Measurements from ENCODE around the gene BIN1. TPM values are rescaled to one million over a fixed set of nuclear protein-coding genes. Genes with fewer than 3 reads are reported as not detected.

The BIN1 gene
- total RNA-seq, 2 donors from 2014 or later, result 24.9 to 30.1 TPM

DNA sequence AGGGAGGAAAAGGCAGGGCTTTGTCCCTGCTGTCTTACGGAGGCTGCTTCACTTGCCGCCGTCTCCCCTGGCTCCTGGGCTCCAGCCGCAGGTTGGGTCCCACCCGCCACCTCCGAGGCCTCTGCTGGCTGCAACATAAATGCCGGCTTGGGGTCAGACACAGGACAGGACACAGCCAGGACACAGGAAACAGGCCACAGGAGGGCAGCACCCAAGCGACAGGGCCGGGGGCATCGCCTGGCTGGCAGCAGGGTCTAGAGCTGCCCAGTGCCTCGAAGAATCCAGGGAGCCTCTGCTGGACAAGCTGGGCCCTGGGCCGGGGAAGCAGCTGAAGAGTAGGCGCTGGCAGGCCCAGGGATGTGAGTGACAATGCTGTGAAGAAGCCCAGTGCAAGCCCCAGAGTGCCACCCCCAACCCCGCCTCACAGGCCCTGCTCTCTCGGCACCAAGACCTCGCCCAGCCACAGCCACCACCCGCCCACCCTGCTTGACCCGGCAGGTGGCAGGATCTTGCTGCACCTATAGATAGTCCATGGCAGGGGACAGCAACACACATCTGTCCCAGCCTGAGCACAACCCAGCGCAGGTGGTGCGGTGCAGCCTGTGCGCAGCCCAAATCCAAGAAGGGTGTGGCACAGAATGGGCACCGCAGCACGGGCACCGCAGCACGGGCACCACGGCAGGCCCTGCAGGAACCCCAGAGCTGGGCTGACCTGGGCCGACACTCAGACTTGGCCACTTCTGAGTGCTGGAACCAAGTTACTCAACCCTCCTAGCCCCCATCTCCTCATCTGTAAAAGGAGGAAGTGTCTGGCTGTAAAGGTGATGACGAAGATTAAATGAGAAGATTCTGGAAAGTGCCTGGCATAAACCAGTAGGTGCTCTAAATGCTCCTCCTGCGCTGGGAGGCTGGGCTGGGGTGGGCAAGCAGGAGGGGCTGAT is 55.6 kb downstream of the BIN1 start:
- no peak overlapping the region for H3K27ac ChIP-seq
- no peaks in the 10 kb centered on the region for H3K9me3 ChIP-seq
- ATAC-seq (ENCODE audit: insufficient number of reproducible peaks, low FRiP score, low read depth), result no peak
- H3K36me3 ChIP-seq, result no peaks in the 10 kb centered on the region
- TF ChIP-seq, protein P1, sequence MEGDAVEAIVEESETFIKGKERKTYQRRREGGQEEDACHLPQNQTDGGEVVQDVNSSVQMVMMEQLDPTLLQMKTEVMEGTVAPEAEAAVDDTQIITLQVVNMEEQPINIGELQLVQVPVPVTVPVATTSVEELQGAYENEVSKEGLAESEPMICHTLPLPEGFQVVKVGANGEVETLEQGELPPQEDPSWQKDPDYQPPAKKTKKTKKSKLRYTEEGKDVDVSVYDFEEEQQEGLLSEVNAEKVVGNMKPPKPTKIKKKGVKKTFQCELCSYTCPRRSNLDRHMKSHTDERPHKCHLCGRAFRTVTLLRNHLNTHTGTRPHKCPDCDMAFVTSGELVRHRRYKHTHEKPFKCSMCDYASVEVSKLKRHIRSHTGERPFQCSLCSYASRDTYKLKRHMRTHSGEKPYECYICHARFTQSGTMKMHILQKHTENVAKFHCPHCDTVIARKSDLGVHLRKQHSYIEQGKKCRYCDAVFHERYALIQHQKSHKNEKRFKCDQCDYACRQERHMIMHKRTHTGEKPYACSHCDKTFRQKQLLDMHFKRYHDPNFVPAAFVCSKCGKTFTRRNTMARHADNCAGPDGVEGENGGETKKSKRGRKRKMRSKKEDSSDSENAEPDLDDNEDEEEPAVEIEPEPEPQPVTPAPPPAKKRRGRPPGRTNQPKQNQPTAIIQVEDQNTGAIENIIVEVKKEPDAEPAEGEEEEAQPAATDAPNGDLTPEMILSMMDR (IDR thresholded peaks at IDR 0.05), result no peak
- no peaks in the 10 kb centered on the region for H3K27me3 ChIP-seq (replicated peaks; ENCODE audit: insufficient read depth)
- no peak for DNase-seq (ENCODE audit: low spot score)
- no peaks in the 10 kb centered on the region for H3K4me1 ChIP-seq (ENCODE audit: control insufficient read depth in 1 of 2, low read depth in 2 of 2)
- no peak overlapping the region for H3K4me3 ChIP-seq

DNA sequence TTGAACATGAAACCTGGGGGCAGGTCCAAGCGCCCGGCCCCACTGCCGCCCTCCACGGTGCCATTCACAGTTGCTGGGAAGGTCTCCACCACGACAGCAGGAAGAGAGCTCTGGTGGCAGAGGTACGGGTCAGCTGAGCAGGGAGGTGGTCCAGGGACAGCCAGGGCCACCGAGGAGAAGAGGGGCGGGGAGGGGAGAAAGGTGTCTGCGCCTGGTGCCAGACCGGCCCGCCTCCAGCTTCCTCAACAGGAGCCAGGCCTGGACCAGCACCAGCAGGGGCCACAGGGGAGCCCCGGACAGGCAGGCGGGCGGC is 56.2 kb downstream of the BIN1 start:
- no peaks in the 10 kb centered on the region for H3K27me3 ChIP-seq (replicated peaks; ENCODE audit: insufficient read depth)
- H3K27ac ChIP-seq, result no peak overlapping the region
- H3K36me3 ChIP-seq, result no peaks in the 10 kb centered on the region
- DNase-seq (ENCODE audit: low spot score) (no peak), ATAC-seq (ENCODE audit: insufficient number of reproducible peaks, low FRiP score, low read depth) (no peak)
- TF ChIP-seq, protein P1 (IDR thresholded peaks at IDR 0.05), result no peak
- H3K9me3 ChIP-seq, result no peaks in the 10 kb centered on the region
- H3K4me3 ChIP-seq, result no peak overlapping the region
- H3K4me1 ChIP-seq (ENCODE audit: control insufficient read depth in 1 of 2, low read depth in 2 of 2), result no peaks in the 10 kb centered on the region

DNA sequence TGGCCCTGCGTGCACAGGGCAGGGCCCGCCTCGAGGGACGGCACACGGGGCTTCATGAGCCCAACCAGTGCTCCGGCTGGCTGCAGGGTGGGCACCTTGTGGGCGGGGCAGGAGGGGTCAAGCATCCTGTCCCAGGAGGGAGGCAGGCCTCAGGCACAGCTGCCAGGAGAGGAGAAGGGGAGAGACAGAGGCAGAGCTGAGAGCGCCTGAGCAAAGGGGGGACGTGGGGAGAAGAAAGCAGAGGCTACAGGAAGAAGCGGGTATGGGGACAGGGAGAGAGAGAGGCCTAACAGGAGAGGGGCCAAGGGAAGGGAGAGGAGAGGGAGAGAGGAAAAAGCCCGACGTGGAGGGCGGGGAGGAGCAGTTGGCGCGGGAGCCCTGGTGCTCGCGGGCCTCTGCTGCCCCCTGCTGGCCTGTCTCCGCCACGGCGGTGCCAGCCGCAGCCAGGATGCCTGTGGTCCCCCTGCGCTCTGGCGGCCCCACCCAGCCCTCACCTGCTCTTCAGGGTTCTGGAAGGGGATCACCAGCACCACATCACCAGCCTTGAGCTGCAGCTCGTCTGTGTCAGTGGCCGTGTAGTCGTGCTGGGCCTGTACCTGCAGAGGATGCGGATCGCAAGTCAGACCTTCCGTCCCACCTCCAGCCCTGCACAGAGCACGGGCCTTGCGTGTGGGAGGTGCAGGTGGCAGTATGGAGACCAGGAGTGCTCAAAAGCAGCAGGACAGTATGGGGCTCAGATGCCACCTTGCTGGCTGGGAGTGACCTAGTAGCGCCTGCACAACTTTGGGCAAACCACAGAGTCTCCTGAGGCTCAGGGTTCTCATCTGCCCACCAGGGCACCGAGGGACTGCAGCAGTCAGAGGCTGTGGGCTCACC is 56.8 kb downstream of the BIN1 start:
- Histone ChIP-seq H3K36me3 (no peaks in the 10 kb centered on the region), H3K4me3 (no peak overlapping the region), H3K4me1 (ENCODE audit: control insufficient read depth in 1 of 2, low read depth in 2 of 2) (no peaks in the 10 kb centered on the region), H3K27me3 (replicated peaks; ENCODE audit: insufficient read depth) (no peaks in the 10 kb centered on the region), H3K9me3 (no peaks in the 10 kb centered on the region), H3K27ac (no peak overlapping the region)
- ATAC-seq (ENCODE audit: insufficient number of reproducible peaks, low FRiP score, low read depth), result no peak
- TF ChIP-seq, protein P1 (IDR thresholded peaks at IDR 0.05), result peak; percentile 97
- no peak for DNase-seq (ENCODE audit: low spot score)

DNA sequence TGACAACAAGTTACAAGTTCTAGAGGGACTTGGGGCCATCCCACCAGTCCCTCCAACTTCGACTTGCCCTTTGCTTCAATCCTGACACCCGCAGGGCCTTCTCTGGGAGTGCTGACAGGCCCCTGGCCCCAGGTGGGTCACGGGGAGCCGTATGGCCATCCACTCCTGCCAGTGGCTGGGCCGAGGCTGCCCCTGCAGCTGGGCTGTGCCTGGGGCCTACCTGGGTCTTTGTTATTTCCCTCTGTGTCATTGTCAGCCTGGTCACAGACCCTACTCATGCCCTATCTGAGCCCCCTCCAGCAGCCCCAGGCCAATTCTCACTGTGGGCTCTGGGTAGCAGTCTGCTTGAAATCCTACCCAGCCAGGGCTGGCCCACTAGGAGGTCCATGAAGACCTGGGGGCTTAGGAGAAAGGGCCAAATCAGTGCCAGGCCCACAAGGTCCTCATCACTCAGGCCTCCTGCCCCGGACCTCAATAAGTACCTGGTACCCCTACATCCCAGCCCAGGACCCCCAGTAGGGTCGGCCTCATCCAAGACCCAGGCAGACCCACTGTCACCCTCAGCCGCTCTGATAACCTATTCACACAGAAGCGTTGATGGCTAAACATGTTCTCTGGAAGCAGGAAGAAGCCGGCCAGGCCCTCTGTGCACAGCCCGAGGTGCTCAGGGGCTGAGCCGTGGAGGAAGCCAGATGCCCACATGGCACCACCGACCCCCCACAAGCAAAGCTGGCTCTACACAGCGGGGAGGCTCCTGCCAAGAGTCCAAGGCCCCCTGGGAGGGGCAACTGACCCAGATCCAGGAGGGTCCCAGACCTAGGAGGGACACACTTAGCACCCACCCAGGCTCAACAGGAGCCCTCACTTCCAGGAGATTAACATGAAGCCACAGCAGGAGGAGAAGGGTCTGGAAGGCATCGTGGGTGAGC is 57.7 kb downstream of the BIN1 start:
- H3K27ac ChIP-seq, result no peak overlapping the region
- H3K27me3 ChIP-seq (replicated peaks; ENCODE audit: insufficient read depth), result no peaks in the 10 kb centered on the region
- ATAC-seq (ENCODE audit: insufficient number of reproducible peaks, low FRiP score, low read depth), result no peak
- DNase-seq (ENCODE audit: low spot score), result no peak
- no peak overlapping the region for H3K4me3 ChIP-seq
- H3K9me3 ChIP-seq, result no peaks in the 10 kb centered on the region
- TF ChIP-seq, protein P1 (IDR thresholded peaks at IDR 0.05), result no peak
- H3K4me1 ChIP-seq (ENCODE audit: control insufficient read depth in 1 of 2, low read depth in 2 of 2), result no peaks in the 10 kb centered on the region
- no peaks in the 10 kb centered on the region for H3K36me3 ChIP-seq
